ES-I3 (cell line): ENCODE measurements around the gene TMEM273.

Experiments
- H3K36me3 ChIP-seq: 2 replicates; pipeline ENCODE4 v1.6.1; 2013; ENCODE audit warnings: mild to moderate bottlenecking, low read length, control low read depth, moderate library complexity; ENCODE audit not compliant: insufficient read depth
- H3K4me1 ChIP-seq: 2 replicates; pipeline ENCODE4 v1.6.1; 2013; ENCODE audit warnings: mild to moderate bottlenecking, control low read depth, low read length; ENCODE audit not compliant: insufficient read depth
- H3K9ac ChIP-seq: 2 replicates; pipeline ENCODE4 v1.6.1; 2013; ENCODE audit warnings: low read depth, mild to moderate bottlenecking, low read length, moderate library complexity
- H3K9me3 ChIP-seq: 2 replicates; pipeline ENCODE4 v1.6.1; 2013; ENCODE audit warnings: mild to moderate bottlenecking, low read length, moderate library complexity; ENCODE audit not compliant: control insufficient read depth, insufficient read depth

Gene TMEM273

GRCh38 chr10:49158404-49158803 is 29.8 kb downstream of the TMEM273 start:
- Histone ChIP-seq H3K9me3 (no peaks in the 10 kb centered on the region), H3K4me1 (peaks cover 4% of the 10 kb centered on the region; the same call in 1 of the 2 replicates), H3K9ac (no peak overlapping the region), H3K36me3 (no peaks in the 10 kb centered on the region)

GRCh38 chr10:49157229-49157628 is 31.0 kb downstream of the TMEM273 start:
- no peaks in the 10 kb centered on the region for H3K9me3 ChIP-seq
- H3K4me1 ChIP-seq, result peaks cover 4% of the 10 kb centered on the region; the same call in 1 of the 2 replicates
- H3K9ac ChIP-seq, result no peak overlapping the region
- H3K36me3 ChIP-seq, result no peaks in the 10 kb centered on the region

GRCh38 chr10:49154641-49155040 is 33.5 kb downstream of the TMEM273 start:
- Histone ChIP-seq H3K9me3 (no peaks in the 10 kb centered on the region), H3K9ac (no peak overlapping the region), H3K36me3 (no peaks in the 10 kb centered on the region), H3K4me1 (no peaks in the 10 kb centered on the region)

DNA sequence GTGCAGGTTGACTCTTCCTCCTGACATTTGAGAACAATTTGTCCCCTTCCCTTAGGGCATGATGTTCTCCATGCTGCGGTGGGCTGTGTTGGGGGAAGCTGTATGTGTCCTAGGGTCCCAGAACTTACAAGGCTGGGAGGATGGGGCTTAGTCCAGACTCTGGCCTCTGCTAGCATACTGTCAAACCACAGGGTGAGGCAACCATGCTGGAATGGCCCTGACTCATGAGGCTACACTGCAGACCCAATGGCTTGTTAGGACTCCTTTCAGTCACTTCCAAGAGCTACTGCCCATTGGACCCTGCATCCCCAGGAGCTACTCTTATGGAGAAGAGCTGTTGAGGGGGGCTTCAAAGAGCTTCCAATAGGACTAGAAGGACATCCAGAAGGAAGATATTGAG is 34.2 kb downstream of the TMEM273 start:
- H3K9me3 ChIP-seq, result no peaks in the 10 kb centered on the region
- no peak overlapping the region for H3K9ac ChIP-seq
- no peaks in the 10 kb centered on the region for H3K36me3 ChIP-seq
- no peaks in the 10 kb centered on the region for H3K4me1 ChIP-seq

DNA sequence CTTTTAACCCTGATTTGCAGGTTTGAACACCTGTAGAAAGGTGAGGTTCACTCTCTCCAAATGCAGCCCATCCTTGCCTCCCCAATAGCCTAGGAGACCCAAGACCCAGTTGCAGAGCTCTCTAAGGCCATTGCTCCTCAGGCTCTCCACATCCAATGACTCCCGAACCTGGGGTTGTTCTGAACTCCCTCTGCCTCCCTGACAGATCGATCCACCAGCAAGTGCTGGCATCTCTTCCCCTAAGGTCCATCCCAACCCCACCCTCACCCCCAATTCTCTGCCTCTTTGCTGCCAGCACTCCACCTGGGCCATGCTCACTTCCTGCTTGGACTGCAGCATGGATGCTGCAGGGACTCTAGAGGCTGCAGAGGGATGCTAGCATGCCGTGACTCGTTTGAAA is 35.1 kb downstream of the TMEM273 start:
- no peaks in the 10 kb centered on the region for H3K4me1 ChIP-seq
- H3K9ac ChIP-seq, result no peak overlapping the region
- no peaks in the 10 kb centered on the region for H3K9me3 ChIP-seq
- H3K36me3 ChIP-seq, result no peaks in the 10 kb centered on the region

GRCh38 chr10:49152663-49153062 is 35.5 kb downstream of the TMEM273 start:
- H3K9me3 ChIP-seq, result no peaks in the 10 kb centered on the region
- H3K36me3 ChIP-seq, result no peaks in the 10 kb centered on the region
- no peak overlapping the region for H3K9ac ChIP-seq
- no peaks in the 10 kb centered on the region for H3K4me1 ChIP-seq

- no peaks in the 10 kb centered on the region for H3K4me1 ChIP-seq
- H3K9ac ChIP-seq, result no peak overlapping the region
- no peaks in the 10 kb centered on the region for H3K9me3 ChIP-seq
- no peaks in the 10 kb centered on the region for H3K36me3 ChIP-seq
These were observed 36.2 kb downstream of the TMEM273 start for GRCh38 chr10:49152037-49152436.

DNA sequence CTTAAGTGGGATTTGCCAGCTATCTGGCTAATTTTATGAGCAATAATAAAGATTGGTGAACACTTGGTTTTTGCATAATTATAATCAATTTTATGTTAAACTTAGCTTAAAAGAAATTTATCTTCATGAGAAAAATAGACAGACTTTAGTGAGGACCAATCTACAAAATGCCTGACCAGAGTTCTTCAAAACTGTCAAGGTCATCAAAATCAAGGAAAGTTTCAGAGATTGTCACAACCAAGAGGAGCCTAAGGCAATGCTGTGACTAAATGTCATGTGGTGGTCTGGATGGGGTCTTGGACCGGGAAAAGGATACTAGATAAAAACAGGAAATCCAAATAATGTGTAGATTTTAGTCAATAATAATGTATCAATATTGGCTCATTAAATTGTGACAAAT is 36.7 kb downstream of the TMEM273 start:
- no peaks in the 10 kb centered on the region for H3K36me3 ChIP-seq
- H3K9ac ChIP-seq, result no peak overlapping the region

DNA sequence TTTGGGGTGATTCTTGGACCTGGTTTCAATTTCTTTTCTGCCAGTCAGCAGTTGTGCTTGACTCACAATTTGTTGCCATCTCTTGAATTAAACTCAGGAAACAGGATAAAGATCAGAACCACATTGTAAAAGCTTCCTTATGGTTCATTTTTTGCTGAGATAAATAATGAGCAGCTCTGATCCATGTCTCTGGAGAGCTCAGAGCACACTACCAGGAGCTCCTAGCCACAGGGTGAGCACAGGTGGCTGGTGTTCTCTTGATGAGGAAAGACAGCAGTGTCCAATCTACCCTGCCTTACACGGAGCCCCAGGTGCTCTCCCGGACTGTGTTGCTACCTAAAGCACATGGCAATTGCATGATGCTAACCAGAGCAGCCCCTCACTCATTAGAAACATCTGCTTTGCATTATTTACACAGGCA is 37.2 kb downstream of the TMEM273 start:
- H3K36me3 ChIP-seq, result no peaks in the 10 kb centered on the region
- H3K4me1 ChIP-seq, result no peaks in the 10 kb centered on the region
- H3K9me3 ChIP-seq, result no peaks in the 10 kb centered on the region
- H3K9ac ChIP-seq, result no peak overlapping the region

More for the DNA sequence above, 36.7 kb downstream of the TMEM273 start:
- Histone ChIP-seq H3K9me3 (no peaks in the 10 kb centered on the region), H3K4me1 (no peaks in the 10 kb centered on the region)

- Histone ChIP-seq H3K9ac (no peak overlapping the region), H3K4me1 (no peaks in the 10 kb centered on the region), H3K9me3 (no peaks in the 10 kb centered on the region), H3K36me3 (no peaks in the 10 kb centered on the region)
These were observed 37.8 kb downstream of the TMEM273 start for GRCh38 chr10:49150426-49150825.

- Histone ChIP-seq H3K36me3 (no peaks in the 10 kb centered on the region), H3K4me1 (no peaks in the 10 kb centered on the region), H3K9ac (no peak overlapping the region), H3K9me3 (no peaks in the 10 kb centered on the region)
These were observed 38.3 kb downstream of the TMEM273 start for GRCh38 chr10:49149881-49150280.

GRCh38 chr10:49144058-49144720 is 44.0 kb downstream of the TMEM273 start:
- H3K9ac ChIP-seq, result no peak overlapping the region
- peaks cover 10% of the 10 kb centered on the region; the same call in 1 of the 2 replicates for H3K4me1 ChIP-seq
- H3K36me3 ChIP-seq, result no peaks in the 10 kb centered on the region
- no peaks in the 10 kb centered on the region for H3K9me3 ChIP-seq

DNA sequence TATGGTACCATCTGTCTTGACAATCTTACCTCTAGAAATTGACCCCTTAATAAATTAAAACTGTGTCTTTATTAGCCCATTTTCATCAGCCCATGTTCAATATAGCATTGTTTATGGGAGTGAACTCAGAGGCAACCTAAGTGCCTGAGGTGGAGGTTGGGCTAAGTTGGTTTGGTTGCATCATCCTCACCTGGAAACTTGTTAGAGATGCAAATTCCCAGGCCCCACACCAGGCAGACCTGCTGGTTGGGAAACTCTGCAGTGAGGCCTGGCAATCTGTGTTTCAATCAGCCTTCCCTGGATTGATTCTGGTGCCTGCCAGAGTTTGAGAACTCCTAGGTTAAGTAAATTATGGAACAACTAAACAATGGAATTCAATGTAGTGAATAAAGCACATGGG is 44.9 kb downstream of the TMEM273 start:
- no peaks in the 10 kb centered on the region for H3K36me3 ChIP-seq
- peaks cover 10% of the 10 kb centered on the region; the same call in 1 of the 2 replicates for H3K4me1 ChIP-seq
- no peaks in the 10 kb centered on the region for H3K9me3 ChIP-seq
- no peak overlapping the region for H3K9ac ChIP-seq

GRCh38 chr10:49141541-49142332 is 46.5 kb downstream of the TMEM273 start:
- H3K9me3 ChIP-seq, result no peaks in the 10 kb centered on the region
- no peak overlapping the region for H3K9ac ChIP-seq
- peaks cover 10% of the 10 kb centered on the region; the same call in 1 of the 2 replicates for H3K4me1 ChIP-seq
- H3K36me3 ChIP-seq, result no peaks in the 10 kb centered on the region
